Measurements from ENCODE around the gene ASXL3. TPM values are rescaled to one million over a fixed set of nuclear protein-coding genes. Genes with fewer than 3 reads are reported as not detected.

Gene ASXL3
- total RNA-seq, 1 donor from 2014 or later: 23.0 TPM

- no peak for TF ChIP-seq CTCF (IDR thresholded peaks at IDR 0.05; ENCODE audit: unreplicated experiment)
- H3K27ac Mint-ChIP-seq: no peak overlapping the region
- H3K36me3 Mint-ChIP-seq (ENCODE audit: insufficient read depth): no peaks in the 10 kb centered on the region
- no peaks in the 10 kb centered on the region for H3K27me3 Mint-ChIP-seq
- H3K4me3 Mint-ChIP-seq (ENCODE audit: low read depth): no peak overlapping the region
- peaks cover 3% of the 10 kb centered on the region for H3K4me1 Mint-ChIP-seq (ENCODE audit: low read depth)
- H3K9me3 Mint-ChIP-seq (ENCODE audit: low read depth): no peaks in the 10 kb centered on the region
- no peak for DNase-seq (ENCODE audit: low spot score, unreplicated experiment)
Observed at GRCh38 chr18:33541316-33541715, 36.7 kb upstream of the ASXL3 start.

GRCh38 chr18:33556846-33557245 is 21.2 kb upstream of the ASXL3 start:
- Mint-ChIP-seq H3K4me3 (ENCODE audit: low read depth) (no peak overlapping the region), H3K9me3 (ENCODE audit: low read depth) (no peaks in the 10 kb centered on the region), H3K27ac (no peak overlapping the region), H3K27me3 (no peaks in the 10 kb centered on the region), H3K4me1 (ENCODE audit: low read depth) (peaks cover 1% of the 10 kb centered on the region), H3K36me3 (ENCODE audit: insufficient read depth) (no peaks in the 10 kb centered on the region)
- DNase-seq (ENCODE audit: low spot score, unreplicated experiment): no peak
- TF ChIP-seq CTCF (IDR thresholded peaks at IDR 0.05; ENCODE audit: unreplicated experiment): no peak

GRCh38 chr18:33557706-33558105 is 20.3 kb upstream of the ASXL3 start:
- H3K27ac Mint-ChIP-seq: no peak overlapping the region
- H3K27me3 Mint-ChIP-seq: no peaks in the 10 kb centered on the region
- no peak for DNase-seq (ENCODE audit: low spot score, unreplicated experiment)
- H3K9me3 Mint-ChIP-seq (ENCODE audit: low read depth): no peaks in the 10 kb centered on the region
- no peak overlapping the region for H3K4me3 Mint-ChIP-seq (ENCODE audit: low read depth)
- H3K4me1 Mint-ChIP-seq (ENCODE audit: low read depth): peaks cover 3% of the 10 kb centered on the region
- TF ChIP-seq CTCF (IDR thresholded peaks at IDR 0.05; ENCODE audit: unreplicated experiment): no peak
- no peaks in the 10 kb centered on the region for H3K36me3 Mint-ChIP-seq (ENCODE audit: insufficient read depth)

- H3K4me3 Mint-ChIP-seq (ENCODE audit: low read depth): no peak overlapping the region
- peaks cover 6% of the 10 kb centered on the region for H3K4me1 Mint-ChIP-seq (ENCODE audit: low read depth)
- H3K27ac Mint-ChIP-seq: no peak overlapping the region
- no peaks in the 10 kb centered on the region for H3K27me3 Mint-ChIP-seq
- H3K36me3 Mint-ChIP-seq (ENCODE audit: insufficient read depth): no peaks in the 10 kb centered on the region
- no peak for TF ChIP-seq CTCF (IDR thresholded peaks at IDR 0.05; ENCODE audit: unreplicated experiment)
- no peak for DNase-seq (ENCODE audit: low spot score, unreplicated experiment)
- no peaks in the 10 kb centered on the region for H3K9me3 Mint-ChIP-seq (ENCODE audit: low read depth)
Observed at GRCh38 chr18:33558529-33558928, 19.5 kb upstream of the ASXL3 start.

GRCh38 chr18:33560686-33561370 is 17.2 kb upstream of the ASXL3 start:
- Mint-ChIP-seq H3K4me3 (ENCODE audit: low read depth) (no peak overlapping the region), H3K4me1 (ENCODE audit: low read depth) (peaks cover 8% of the 10 kb centered on the region), H3K27me3 (no peaks in the 10 kb centered on the region), H3K9me3 (ENCODE audit: low read depth) (no peaks in the 10 kb centered on the region), H3K36me3 (ENCODE audit: insufficient read depth) (no peaks in the 10 kb centered on the region), H3K27ac (no peak overlapping the region)
- no peak for DNase-seq (ENCODE audit: low spot score, unreplicated experiment)
- TF ChIP-seq CTCF (IDR thresholded peaks at IDR 0.05; ENCODE audit: unreplicated experiment): no peak

Measured in progenitor cell of endocrine pancreas (in vitro differentiated cells).